ENCODE results near the gene KRTAP5-6. TPM values are rescaled to one million over a fixed set of nuclear protein-coding genes. Genes with fewer than 3 reads are reported as not detected.

Gene KRTAP5-6
- total RNA-seq, 3 donors from 2014 or later = not detected

- intact Hi-C loops (cut with DNase I; ENCODE audit: low total_unique reads) = no loop called here
- no peak for DNase-seq (ENCODE audit: low spot score in 2 of 2)
- TF ChIP-seq POLR2AphosphoS5 (IDR thresholded peaks at IDR 0.05) = no peak
- Histone ChIP-seq H3K36me3 (no peaks in the 10 kb centered on the region), H3K4me3 (no peak overlapping the region), H3K27me3 (no peaks in the 10 kb centered on the region), H3K4me1 (no peaks in the 10 kb centered on the region), H3K27ac (no peak overlapping the region), H3K9me3 (no peaks in the 10 kb centered on the region)
Measured at GRCh38 chr11:1714908-1715885, 18.2 kb downstream of the KRTAP5-6 start.

DNA sequence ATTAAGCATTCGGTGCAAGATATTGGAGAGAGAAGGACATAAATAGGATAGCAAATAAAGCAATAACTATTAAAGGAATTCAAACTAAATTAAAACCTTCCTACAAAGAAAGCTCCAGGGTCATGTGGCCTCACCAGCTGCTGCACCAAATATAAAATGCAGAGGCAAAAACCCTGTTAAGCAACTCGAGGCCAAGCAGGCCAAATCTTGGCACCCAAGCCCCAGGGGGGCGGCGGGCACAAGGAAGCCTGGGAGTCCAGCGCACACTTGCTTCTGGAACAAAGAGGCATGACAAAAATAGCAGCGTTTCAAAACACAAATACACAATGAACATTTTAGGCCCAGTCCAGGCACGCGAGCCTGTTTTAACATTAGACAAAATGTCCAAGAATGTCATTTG lies 20.8 kb downstream of the KRTAP5-6 start:
- TF ChIP-seq CTCF (IDR thresholded peaks at IDR 0.05) = no peak
- no peak for TF ChIP-seq POLR2A (IDR thresholded peaks at IDR 0.05)
- TF ChIP-seq POLR2AphosphoS5 (IDR thresholded peaks at IDR 0.05) = no peak
- Histone ChIP-seq H3K9me3 (no peaks in the 10 kb centered on the region), H3K4me1 (no peaks in the 10 kb centered on the region), H3K27ac (no peak overlapping the region), H3K4me3 (no peak overlapping the region), H3K36me3 (no peaks in the 10 kb centered on the region), H3K27me3 (no peaks in the 10 kb centered on the region)
- intact Hi-C loops (cut with DNase I; ENCODE audit: low total_unique reads) = no loop called here
- no peak for DNase-seq (ENCODE audit: low spot score in 2 of 2)

- no peak for DNase-seq (ENCODE audit: low spot score in 2 of 2)
- Histone ChIP-seq H3K27me3 (no peaks in the 10 kb centered on the region), H3K36me3 (no peaks in the 10 kb centered on the region), H3K4me1 (no peaks in the 10 kb centered on the region), H3K4me3 (no peak overlapping the region), H3K9me3 (no peaks in the 10 kb centered on the region), H3K27ac (no peak overlapping the region)
- no peak for TF ChIP-seq POLR2A (IDR thresholded peaks at IDR 0.05)
- no peak for TF ChIP-seq CTCF (IDR thresholded peaks at IDR 0.05)
- TF ChIP-seq POLR2AphosphoS5 (IDR thresholded peaks at IDR 0.05) = no peak
- intact Hi-C loops (cut with DNase I; ENCODE audit: low total_unique reads) = no loop called here
Measured at GRCh38 chr11:1718326-1718725, 21.3 kb downstream of the KRTAP5-6 start.

- Histone ChIP-seq H3K9me3 (no peaks in the 10 kb centered on the region), H3K4me3 (no peak overlapping the region), H3K36me3 (no peaks in the 10 kb centered on the region), H3K27ac (no peak overlapping the region), H3K4me1 (no peaks in the 10 kb centered on the region), H3K27me3 (no peaks in the 10 kb centered on the region)
- DNase-seq (ENCODE audit: low spot score in 2 of 2) = no peak
- intact Hi-C loops (cut with DNase I; ENCODE audit: low total_unique reads) = no loop called here
- TF ChIP-seq CTCF (IDR thresholded peaks at IDR 0.05) (no peak), POLR2A (IDR thresholded peaks at IDR 0.05) (no peak), POLR2AphosphoS5 (IDR thresholded peaks at IDR 0.05) (no peak)
Measured at GRCh38 chr11:1719781-1720180, 22.8 kb downstream of the KRTAP5-6 start.

DNA sequence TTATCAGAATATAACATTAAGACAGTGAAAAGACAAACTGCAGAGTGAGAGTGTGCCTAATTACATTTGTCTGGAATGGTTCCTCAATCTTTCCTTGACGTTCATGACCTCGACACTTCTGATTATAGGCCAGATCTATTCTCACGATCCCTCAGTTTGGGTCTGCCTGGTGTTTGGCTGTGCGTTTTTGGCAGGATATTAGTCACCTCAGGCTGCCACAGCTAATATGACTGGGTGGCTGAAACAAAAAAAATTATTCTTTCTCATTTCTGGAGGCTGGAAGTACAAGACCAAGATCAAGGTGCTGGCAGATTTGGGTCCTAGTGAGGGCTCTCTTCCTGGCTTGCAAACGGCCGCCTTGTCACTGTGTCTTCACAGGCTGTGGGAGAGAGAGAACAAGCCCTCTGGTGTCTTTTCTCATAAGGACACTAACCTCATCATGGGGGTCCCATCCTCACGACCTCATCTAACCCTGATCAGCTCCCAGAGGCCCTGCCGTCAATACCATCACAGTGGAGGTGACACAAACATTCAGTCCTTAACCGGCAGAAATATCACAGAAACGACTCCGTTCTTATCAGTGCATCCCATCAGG lies 30.2 kb downstream of the KRTAP5-6 start:
- Histone ChIP-seq H3K4me3 (no peak overlapping the region), H3K27me3 (peaks cover 0 to 39% of the 10 kb centered on the region in 2 donors), H3K4me1 (peaks cover 0 to 2% of the 10 kb centered on the region in 2 donors), H3K36me3 (no peaks in the 10 kb centered on the region), H3K27ac (no peak overlapping the region), H3K9me3 (no peaks in the 10 kb centered on the region)
- TF ChIP-seq CTCF (IDR thresholded peaks at IDR 0.05) (no peak), POLR2A (IDR thresholded peaks at IDR 0.05) (no peak), POLR2AphosphoS5 (IDR thresholded peaks at IDR 0.05) (no peak)
- no peak for DNase-seq (ENCODE audit: low spot score in 2 of 2)
- intact Hi-C loops (cut with DNase I; ENCODE audit: low total_unique reads) = no loop called here
